HepG2 (cell line): ENCODE results near the gene IFI27. TPM values are rescaled to one million over a fixed set of nuclear protein-coding genes. Genes with fewer than 3 reads are reported as not detected.

Experiments used
- BRCA1 ChIP-seq: sonication (generic); formaldehyde crosslinking; IDR thresholded peaks from 2 replicates; pipeline ENCODE4 v1.4.0; 2020; ENCODE audit warnings: missing genetic modification reagents
- HNF4G ChIP-seq, 2 experiments: sonication (generic) in 1 of 2; formaldehyde crosslinking in 1 of 2; IDR thresholded peaks; 2 replicates each; pipeline versions ENCODE4 v1.4.0 to v1.6.1; 2011 to 2020; ENCODE audit warnings: borderline replicate concordance in 2 of 2, low read depth in 2 of 2, mild to moderate bottlenecking in 2 of 2, low read length in 1 of 2, missing genetic modification reagents in 1 of 2, moderate library complexity in 1 of 2
- MED8 ChIP-seq: sonication (generic); formaldehyde crosslinking; IDR thresholded peaks from 2 replicates; pipeline ENCODE4 v1.8.1; 2023; ENCODE audit warnings: mild to moderate bottlenecking, missing genetic modification reagents; ENCODE audit not compliant: insufficient replicate concordance
- PAXIP1 ChIP-seq: sonication (generic); formaldehyde crosslinking; conservative IDR thresholded peaks from 2 replicates; pipeline ENCODE4 v1.4.0; 2020; ENCODE audit warnings: mild to moderate bottlenecking, missing genetic modification reagents, moderate library complexity
- ZNF34 ChIP-seq: sonication (generic); formaldehyde crosslinking; IDR thresholded peaks from 2 replicates; pipeline ENCODE4 v1.4.0; 2020; ENCODE audit warnings: mild to moderate bottlenecking, missing genetic modification reagents, borderline replicate concordance
- ZNF550 ChIP-seq: sonication (generic); formaldehyde crosslinking; IDR thresholded peaks from 2 replicates; pipeline ENCODE4 v1.4.0; 2020; ENCODE audit warnings: mild to moderate bottlenecking, missing genetic modification reagents, borderline replicate concordance
- ZNF710 ChIP-seq: sonication (generic); formaldehyde crosslinking; IDR thresholded peaks from 2 replicates; pipeline ENCODE4 v1.5.0; 2020; ENCODE audit warnings: mild to moderate bottlenecking, missing genetic modification reagents, borderline replicate concordance
- polyA plus RNA-seq, 8 experiments: library from polyadenylated mRNA; depleted of rRNA in 3 of 8; stranded (reverse) in 7 of 8; unstranded in 1 of 8; fragments of >200 nt; fragmentation: Illumina TruSeq in 4 of 8; extraction: Trizol in 4 of 8; gene quantifications; 2 replicates each; pipeline versions ENCODE4 v1.2.1 to v1.2.3, GENCODE V29; 2011 to 2016; ENCODE audit warnings: low read depth in 4 of 8, missing spikeins in 1 of 8, mixed read lengths in 1 of 8; ENCODE audit not compliant: insufficient read depth in 1 of 8
- total RNA-seq, 5 experiments: library from RNA; depleted of rRNA; stranded (reverse); fragments of >200 nt; fragmentation: Illumina TruSeq; extraction: Trizol; gene quantifications; 2 replicates each; pipeline ENCODE4 v1.2.3, GENCODE V29; 2016; ENCODE audit warnings: low read depth in 1 of 5
- TF ChIP-seq, protein P1 (sequence below): sonication (generic); formaldehyde crosslinking; IDR thresholded peaks from 2 replicates; pipeline ENCODE4 v1.5.0; 2020; ENCODE audit warnings: mild to moderate bottlenecking, missing genetic modification reagents, borderline replicate concordance
- TF ChIP-seq, protein P2 (sequence below): IDR thresholded peaks from 2 replicates; pipeline ENCODE4 v1.6.1; 2016; ENCODE audit warnings: control low read depth
- TF ChIP-seq, protein P3 (sequence below): IDR thresholded peaks from 2 replicates; pipeline ENCODE4 v1.6.1; 2016; ENCODE audit warnings: low read depth

IFI27 gene
- total and polyA plus RNA-seq, 2 of the 13 experiments (the other 11 are each of a cell fraction or from before 2014, with no cell fraction given) = 1.2 to 1.7 TPM

DNA sequence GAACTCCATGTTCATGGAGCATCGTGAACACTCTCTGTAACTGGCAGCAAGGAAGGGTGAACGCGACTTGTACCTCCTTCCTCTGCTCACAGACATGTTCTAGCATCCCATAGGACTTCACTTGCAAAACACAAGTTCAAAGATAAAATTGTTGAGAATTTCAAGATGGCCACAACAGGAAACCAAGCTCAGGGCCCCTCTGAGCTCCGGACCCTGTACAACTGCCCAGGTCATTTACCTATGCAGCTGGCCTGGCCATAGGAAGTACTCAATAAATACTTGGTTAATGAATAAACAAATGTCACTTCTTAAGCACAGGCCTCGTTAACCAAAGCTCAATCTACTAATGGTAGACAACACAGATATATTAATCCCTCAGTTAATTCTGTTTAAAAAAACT lies 51.9 kb downstream of the IFI27 start (continued):
- TF ChIP-seq, protein P1, sequence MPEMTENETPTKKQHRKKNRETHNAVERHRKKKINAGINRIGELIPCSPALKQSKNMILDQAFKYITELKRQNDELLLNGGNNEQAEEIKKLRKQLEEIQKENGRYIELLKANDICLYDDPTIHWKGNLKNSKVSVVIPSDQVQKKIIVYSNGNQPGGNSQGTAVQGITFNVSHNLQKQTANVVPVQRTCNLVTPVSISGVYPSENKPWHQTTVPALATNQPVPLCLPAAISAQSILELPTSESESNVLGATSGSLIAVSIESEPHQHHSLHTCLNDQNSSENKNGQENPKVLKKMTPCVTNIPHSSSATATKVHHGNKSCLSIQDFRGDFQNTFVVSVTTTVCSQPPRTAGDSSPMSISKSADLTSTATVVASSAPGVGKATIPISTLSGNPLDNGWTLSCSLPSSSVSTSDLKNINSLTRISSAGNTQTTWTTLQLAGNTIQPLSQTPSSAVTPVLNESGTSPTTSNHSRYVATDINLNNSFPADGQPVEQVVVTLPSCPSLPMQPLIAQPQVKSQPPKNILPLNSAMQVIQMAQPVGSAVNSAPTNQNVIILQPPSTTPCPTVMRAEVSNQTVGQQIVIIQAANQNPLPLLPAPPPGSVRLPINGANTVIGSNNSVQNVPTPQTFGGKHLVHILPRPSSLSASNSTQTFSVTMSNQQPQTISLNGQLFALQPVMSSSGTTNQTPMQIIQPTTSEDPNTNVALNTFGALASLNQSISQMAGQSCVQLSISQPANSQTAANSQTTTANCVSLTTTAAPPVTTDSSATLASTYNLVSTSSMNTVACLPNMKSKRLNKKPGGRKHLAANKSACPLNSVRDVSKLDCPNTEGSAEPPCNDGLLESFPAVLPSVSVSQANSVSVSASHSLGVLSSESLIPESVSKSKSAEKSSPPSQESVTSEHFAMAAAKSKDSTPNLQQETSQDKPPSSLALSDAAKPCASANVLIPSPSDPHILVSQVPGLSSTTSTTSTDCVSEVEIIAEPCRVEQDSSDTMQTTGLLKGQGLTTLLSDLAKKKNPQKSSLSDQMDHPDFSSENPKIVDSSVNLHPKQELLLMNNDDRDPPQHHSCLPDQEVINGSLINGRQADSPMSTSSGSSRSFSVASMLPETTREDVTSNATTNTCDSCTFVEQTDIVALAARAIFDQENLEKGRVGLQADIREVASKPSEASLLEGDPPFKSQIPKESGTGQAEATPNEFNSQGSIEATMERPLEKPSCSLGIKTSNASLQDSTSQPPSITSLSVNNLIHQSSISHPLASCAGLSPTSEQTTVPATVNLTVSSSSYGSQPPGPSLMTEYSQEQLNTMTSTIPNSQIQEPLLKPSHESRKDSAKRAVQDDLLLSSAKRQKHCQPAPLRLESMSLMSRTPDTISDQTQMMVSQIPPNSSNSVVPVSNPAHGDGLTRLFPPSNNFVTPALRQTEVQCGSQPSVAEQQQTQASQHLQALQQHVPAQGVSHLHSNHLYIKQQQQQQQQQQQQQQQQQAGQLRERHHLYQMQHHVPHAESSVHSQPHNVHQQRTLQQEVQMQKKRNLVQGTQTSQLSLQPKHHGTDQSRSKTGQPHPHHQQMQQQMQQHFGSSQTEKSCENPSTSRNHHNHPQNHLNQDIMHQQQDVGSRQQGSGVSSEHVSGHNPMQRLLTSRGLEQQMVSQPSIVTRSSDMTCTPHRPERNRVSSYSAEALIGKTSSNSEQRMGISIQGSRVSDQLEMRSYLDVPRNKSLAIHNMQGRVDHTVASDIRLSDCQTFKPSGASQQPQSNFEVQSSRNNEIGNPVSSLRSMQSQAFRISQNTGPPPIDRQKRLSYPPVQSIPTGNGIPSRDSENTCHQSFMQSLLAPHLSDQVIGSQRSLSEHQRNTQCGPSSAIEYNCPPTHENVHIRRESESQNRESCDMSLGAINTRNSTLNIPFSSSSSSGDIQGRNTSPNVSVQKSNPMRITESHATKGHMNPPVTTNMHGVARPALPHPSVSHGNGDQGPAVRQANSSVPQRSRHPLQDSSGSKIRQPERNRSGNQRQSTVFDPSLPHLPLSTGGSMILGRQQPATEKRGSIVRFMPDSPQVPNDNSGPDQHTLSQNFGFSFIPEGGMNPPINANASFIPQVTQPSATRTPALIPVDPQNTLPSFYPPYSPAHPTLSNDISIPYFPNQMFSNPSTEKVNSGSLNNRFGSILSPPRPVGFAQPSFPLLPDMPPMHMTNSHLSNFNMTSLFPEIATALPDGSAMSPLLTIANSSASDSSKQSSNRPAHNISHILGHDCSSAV = no peak
- TF ChIP-seq, protein P2, sequence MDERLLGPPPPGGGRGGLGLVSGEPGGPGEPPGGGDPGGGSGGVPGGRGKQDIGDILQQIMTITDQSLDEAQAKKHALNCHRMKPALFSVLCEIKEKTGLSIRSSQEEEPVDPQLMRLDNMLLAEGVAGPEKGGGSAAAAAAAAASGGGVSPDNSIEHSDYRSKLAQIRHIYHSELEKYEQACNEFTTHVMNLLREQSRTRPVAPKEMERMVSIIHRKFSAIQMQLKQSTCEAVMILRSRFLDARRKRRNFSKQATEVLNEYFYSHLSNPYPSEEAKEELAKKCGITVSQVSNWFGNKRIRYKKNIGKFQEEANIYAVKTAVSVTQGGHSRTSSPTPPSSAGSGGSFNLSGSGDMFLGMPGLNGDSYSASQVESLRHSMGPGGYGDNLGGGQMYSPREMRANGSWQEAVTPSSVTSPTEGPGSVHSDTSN (CRISPR knock-in tag) = no peak
- TF ChIP-seq, protein P3, sequence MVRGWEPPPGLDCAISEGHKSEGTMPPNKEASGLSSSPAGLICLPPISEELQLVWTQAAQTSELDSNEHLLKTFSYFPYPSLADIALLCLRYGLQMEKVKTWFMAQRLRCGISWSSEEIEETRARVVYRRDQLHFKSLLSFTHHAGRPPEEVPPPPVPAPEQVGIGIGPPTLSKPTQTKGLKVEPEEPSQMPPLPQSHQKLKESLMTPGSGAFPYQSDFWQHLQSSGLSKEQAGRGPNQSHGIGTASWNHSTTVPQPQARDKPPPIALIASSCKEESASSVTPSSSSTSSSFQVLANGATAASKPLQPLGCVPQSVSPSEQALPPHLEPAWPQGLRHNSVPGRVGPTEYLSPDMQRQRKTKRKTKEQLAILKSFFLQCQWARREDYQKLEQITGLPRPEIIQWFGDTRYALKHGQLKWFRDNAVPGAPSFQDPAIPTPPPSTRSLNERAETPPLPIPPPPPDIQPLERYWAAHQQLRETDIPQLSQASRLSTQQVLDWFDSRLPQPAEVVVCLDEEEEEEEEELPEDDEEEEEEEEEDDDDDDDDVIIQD (CRISPR knock-in tag) = peak; percentile 21; the same call in 1 of the 2 replicates
- TF ChIP-seq ZNF710 (CRISPR knock-in tag) (no peak), MED8 (CRISPR knock-in tag) (no peak), PAXIP1 (peak; percentile 67), ZNF34 (CRISPR knock-in tag) (no peak), ZNF550 (CRISPR knock-in tag) (no peak), BRCA1 (CRISPR knock-in tag) (no peak), HNF4G (IDR thresholded peaks at IDR 0.05; ENCODE audit: borderline replicate concordance, low read depth, low read length) (no peak), HNF4G (CRISPR knock-in tag; IDR thresholded peaks at IDR 0.05; ENCODE audit: borderline replicate concordance, low read depth) (no peak)
